Measurements from ENCODE around the gene TMEM95.

Gene TMEM95

GRCh38 chr17:7324438-7324779, 30.5 kb upstream of the TMEM95 start:
- no peak overlapping the region for H3K4me3 ChIP-seq (replicated peaks; ENCODE audit: low read depth, low read length)
- TF ChIP-seq CTCF (IDR thresholded peaks at IDR 0.05; ENCODE audit: low read length, missing control alignments) = no peak
- no peak for DNase-seq (ENCODE audit: low read depth)

GRCh38 chr17:7325031-7325528, 29.9 kb upstream of the TMEM95 start:
- H3K4me3 ChIP-seq (replicated peaks; ENCODE audit: low read depth, low read length) = no peak overlapping the region
- TF ChIP-seq CTCF (IDR thresholded peaks at IDR 0.05; ENCODE audit: low read length, missing control alignments) = no peak
- DNase-seq (ENCODE audit: low read depth) = no peak

GRCh38 chr17:7326186-7326585, 28.8 kb upstream of the TMEM95 start:
- DNase-seq (ENCODE audit: low read depth) = no peak
- no peak overlapping the region for H3K4me3 ChIP-seq (replicated peaks; ENCODE audit: low read depth, low read length)
- TF ChIP-seq CTCF (IDR thresholded peaks at IDR 0.05; ENCODE audit: low read length, missing control alignments) = no peak

GRCh38 chr17:7327056-7327455, 27.9 kb upstream of the TMEM95 start:
- no peak for TF ChIP-seq CTCF (IDR thresholded peaks at IDR 0.05; ENCODE audit: low read length, missing control alignments)
- DNase-seq (ENCODE audit: low read depth) = no peak
- H3K4me3 ChIP-seq (replicated peaks; ENCODE audit: low read depth, low read length) = no peak overlapping the region

GRCh38 chr17:7327501-7327900, 27.5 kb upstream of the TMEM95 start:
- H3K4me3 ChIP-seq (replicated peaks; ENCODE audit: low read depth, low read length) = no peak overlapping the region
- no peak for TF ChIP-seq CTCF (IDR thresholded peaks at IDR 0.05; ENCODE audit: low read length, missing control alignments)
- no peak for DNase-seq (ENCODE audit: low read depth)

GRCh38 chr17:7328009-7328408, 26.9 kb upstream of the TMEM95 start:
- no peak overlapping the region for H3K4me3 ChIP-seq (replicated peaks; ENCODE audit: low read depth, low read length)

More at GRCh38 chr17:7328009-7328408, 26.9 kb upstream of the TMEM95 start:
- no peak for TF ChIP-seq CTCF (IDR thresholded peaks at IDR 0.05; ENCODE audit: low read length, missing control alignments)
- no peak for DNase-seq (ENCODE audit: low read depth)
